ENCODE measurements around the gene CNTNAP4. TPM values are rescaled to one million over a fixed set of nuclear protein-coding genes. Genes with fewer than 3 reads are reported as not detected.

CNTNAP4 gene
- total and polyA plus RNA-seq, 10 of the 15 experiments (the other 5 are each of a cell fraction or from before 2014, with no cell fraction given), result 0.45 to 1.9 (median 0.90) TPM

GRCh38 chr16:76484020-76484419 lies 206.8 kb downstream of the CNTNAP4 start (continued):
- TF ChIP-seq PML (IDR thresholded peaks at IDR 0.05; ENCODE audit: low read length) (no peak), ZZZ3 (IDR thresholded peaks at IDR 0.05; ENCODE audit: control insufficient read depth, insufficient read length, low read depth) (no peak), E4F1 (IDR thresholded peaks at IDR 0.05; ENCODE audit: borderline replicate concordance, partially characterized antibody) (no peak), CBX5 (IDR thresholded peaks at IDR 0.05; ENCODE audit: low read depth) (no peak)
- TF ChIP-seq, protein P1, sequence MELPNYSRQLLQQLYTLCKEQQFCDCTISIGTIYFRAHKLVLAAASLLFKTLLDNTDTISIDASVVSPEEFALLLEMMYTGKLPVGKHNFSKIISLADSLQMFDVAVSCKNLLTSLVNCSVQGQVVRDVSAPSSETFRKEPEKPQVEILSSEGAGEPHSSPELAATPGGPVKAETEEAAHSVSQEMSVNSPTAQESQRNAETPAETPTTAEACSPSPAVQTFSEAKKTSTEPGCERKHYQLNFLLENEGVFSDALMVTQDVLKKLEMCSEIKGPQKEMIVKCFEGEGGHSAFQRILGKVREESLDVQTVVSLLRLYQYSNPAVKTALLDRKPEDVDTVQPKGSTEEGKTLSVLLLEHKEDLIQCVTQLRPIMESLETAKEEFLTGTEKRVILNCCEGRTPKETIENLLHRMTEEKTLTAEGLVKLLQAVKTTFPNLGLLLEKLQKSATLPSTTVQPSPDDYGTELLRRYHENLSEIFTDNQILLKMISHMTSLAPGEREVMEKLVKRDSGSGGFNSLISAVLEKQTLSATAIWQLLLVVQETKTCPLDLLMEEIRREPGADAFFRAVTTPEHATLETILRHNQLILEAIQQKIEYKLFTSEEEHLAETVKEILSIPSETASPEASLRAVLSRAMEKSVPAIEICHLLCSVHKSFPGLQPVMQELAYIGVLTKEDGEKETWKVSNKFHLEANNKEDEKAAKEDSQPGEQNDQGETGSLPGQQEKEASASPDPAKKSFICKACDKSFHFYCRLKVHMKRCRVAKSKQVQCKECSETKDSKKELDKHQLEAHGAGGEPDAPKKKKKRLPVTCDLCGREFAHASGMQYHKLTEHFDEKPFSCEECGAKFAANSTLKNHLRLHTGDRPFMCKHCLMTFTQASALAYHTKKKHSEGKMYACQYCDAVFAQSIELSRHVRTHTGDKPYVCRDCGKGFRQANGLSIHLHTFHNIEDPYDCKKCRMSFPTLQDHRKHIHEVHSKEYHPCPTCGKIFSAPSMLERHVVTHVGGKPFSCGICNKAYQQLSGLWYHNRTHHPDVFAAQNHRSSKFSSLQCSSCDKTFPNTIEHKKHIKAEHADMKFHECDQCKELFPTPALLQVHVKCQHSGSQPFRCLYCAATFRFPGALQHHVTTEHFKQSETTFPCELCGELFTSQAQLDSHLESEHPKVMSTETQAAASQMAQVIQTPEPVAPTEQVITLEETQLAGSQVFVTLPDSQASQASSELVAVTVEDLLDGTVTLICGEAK (IDR thresholded peaks at IDR 0.05; ENCODE audit: borderline replicate concordance), result no peak

GRCh38 chr16:76486740-76487139 lies 209.5 kb downstream of the CNTNAP4 start:
- Histone ChIP-seq H3K9me3 (replicated peaks; ENCODE audit: control insufficient read depth, insufficient read depth, low read length) (no peaks in the 10 kb centered on the region; the same call in 2 of the 3 replicates), H3K4me2 (ENCODE audit: control insufficient read depth, insufficient read depth) (no peak overlapping the region), H3K4me1 (ENCODE audit: control insufficient read depth, insufficient read depth, low read length) (no peaks in the 10 kb centered on the region), H3K79me2 (ENCODE audit: control insufficient read depth, insufficient read depth, low read length) (no peaks in the 10 kb centered on the region), H3K27ac (ENCODE audit: control insufficient read depth, insufficient read depth) (no peak overlapping the region), H3K9ac (ENCODE audit: control insufficient read depth, insufficient read depth, low read length) (no peak overlapping the region), H3K4me3 (no peak overlapping the region), H3K27me3 (replicated peaks in 1 of 2; ENCODE audit: control insufficient read depth in 2 of 2, insufficient read depth in 2 of 2, low read length in 1 of 2) (no peaks in the 10 kb centered on the region; a peak in 1 of 4 replicates), H3K36me3 (ENCODE audit: control insufficient read depth in 2 of 2, insufficient read depth in 2 of 2, low read length in 1 of 2) (no peaks in the 10 kb centered on the region), H2AFZ (ENCODE audit: control insufficient read depth, low read depth, low read length) (no peak overlapping the region), H4K20me1 (ENCODE audit: control insufficient read depth, insufficient read depth) (no peaks in the 10 kb centered on the region)
- BruUV-seq (replicated peaks), result no TSS peak
- in situ Hi-C loops (cut with MboI), result no loop called here
- WGBS (ENCODE audit: insufficient coverage, insufficient replicate concordance, low lambda C conversion rate, missing lambda C conversion rate), result 7% methylated on average over 1 of the region's 1 CpG
- ChIA-PET RAD21 (ENCODE audit: unreplicated experiment) (no interaction called here), POLR2A (interaction anchor here (0.5 kb wide), 1 partner anchor 11 kb away, joined by 3 read pairs; no protein-coding TSS in a partner anchor), CTCF (no interaction called here), SMC1A (ENCODE audit: uncharacterized antibody, unreplicated experiment) (no interaction called here)
- FAIRE-seq, result no peak
- no peak for DNase-seq (ENCODE audit: low read depth, low spot score)
- no peak for ATAC-seq
- intact Hi-C loops (cut with micrococcal nuclease; ENCODE audit: unreplicated experiment), result no loop called here
- TF ChIP-seq GABPA (IDR thresholded peaks at IDR 0.05; ENCODE audit: low read depth) (no peak), ZBTB11 (CRISPR knock-in tag; IDR thresholded peaks at IDR 0.05) (no peak), MYC (IDR thresholded peaks at IDR 0.05; ENCODE audit: insufficient read depth, insufficient read length, insufficient replicate concordance, low read length, severe bottlenecking) (no peak), BCL11A (IDR thresholded peaks at IDR 0.05; ENCODE audit: low read depth, low read length) (no peak), EGR1 (IDR thresholded peaks at IDR 0.05; ENCODE audit: borderline replicate concordance in 1 of 2, low read depth in 2 of 2, low read length in 2 of 2) (no peak), MEF2A (IDR thresholded peaks at IDR 0.05; ENCODE audit: insufficient read depth, low read depth, low read length) (no peak), EED (IDR thresholded peaks at IDR 0.05; ENCODE audit: low read depth) (no peak), RFX5 (IDR thresholded peaks at IDR 0.05; ENCODE audit: low read depth, low read length) (no peak)

All from GM12878 (cell line).